GM12878 (cell line): Measurements from ENCODE around the gene MOGAT2. TPM values are rescaled to one million over a fixed set of nuclear protein-coding genes. Genes with fewer than 3 reads are reported as not detected.
"Not testable (repeated sequence)": the region's sequence is repeated elsewhere in the genome, so short reads cannot be mapped to it uniquely, and the experiment has no call there.

Source experiments
- ATAC-seq: fragments of 200-7000 bp; cut with Tn5 transposase; 3 replicates; pipeline ENCODE4 v1.9.1; 2020; ENCODE audit warnings: mild to moderate bottlenecking, moderate library complexity
- BruUV-seq: library from RNA; stranded (reverse); fragments of 400-500 nt; replicated peaks from 2 replicates; lab custom pipeline; 2021; lab: Mats Ljungman, UMichigan
- CTCF ChIA-PET: fragments of 300-600 bp; sonication (Branson Sonifier 250); formaldehyde crosslinking; extraction: SDS; loops from one replicate; lab custom pipeline; 2021; ENCODE audit warnings: inconsistent platforms; lab: Yijun Ruan, JAX
- POLR2A ChIA-PET: fragments of 350-600 bp; formaldehyde crosslinking; extraction: SDS; loops from one replicate; lab custom pipeline; 2021; ENCODE audit warnings: inconsistent platforms; lab: Charles Lee
- RAD21 ChIA-PET: fragments of 300-600 bp; sonication (Branson Sonifier 250); formaldehyde crosslinking; loops from one replicate; lab custom pipeline; 2023; ENCODE audit warnings: antibody characterized with exemption; ENCODE audit not compliant: unreplicated experiment; lab: Charles Lee
- SMC1A ChIA-PET: fragments of 300-600 bp; sonication (Branson Sonifier 250); formaldehyde crosslinking; loops from one replicate; lab custom pipeline; 2023; ENCODE audit not compliant: unreplicated experiment, uncharacterized antibody; lab: Charles Lee
- DNase-seq: peaks from one replicate; pipeline ENCODE4 v3.0.0-alpha.2; 2011; ENCODE audit warnings: low read depth, low spot score
- FAIRE-seq: peaks from 3 replicates; lab custom pipeline; 2011; peaks lifted over from hg19 to GRCh38; lab: Jason Lieb, UNC
- H2AFZ ChIP-seq: 2 replicates; pipeline ENCODE4 v1.6.0; 2011; ENCODE audit warnings: low read depth, low read length, control low read depth; ENCODE audit not compliant: control insufficient read depth
- H3K27ac ChIP-seq: 2 replicates; pipeline ENCODE4 v1.5.1; 2011; ENCODE audit warnings: control low read depth; ENCODE audit not compliant: control insufficient read depth, insufficient read depth
- H3K27me3 ChIP-seq, 2 experiments: replicated peaks in 1 of 2; 2 replicates each; pipeline versions ENCODE4 v1.6.0 to v1.6.1; 2011; ENCODE audit warnings: low read length in 1 of 2; ENCODE audit not compliant: control insufficient read depth in 2 of 2, insufficient read depth in 2 of 2
- H3K36me3 ChIP-seq, 2 experiments: 2 replicates each; pipeline ENCODE4 v1.5.1; 2011; ENCODE audit warnings: low read length in 1 of 2; ENCODE audit not compliant: control insufficient read depth in 2 of 2, insufficient read depth in 2 of 2
- H3K4me1 ChIP-seq: 2 replicates; pipeline ENCODE4 v1.6.1; 2011; ENCODE audit warnings: mild to moderate bottlenecking, low read length, moderate library complexity, mixed read lengths; ENCODE audit not compliant: control insufficient read depth, insufficient read depth
- H3K4me2 ChIP-seq: 2 replicates; pipeline ENCODE4 v1.6.0; 2011; ENCODE audit warnings: control low read depth; ENCODE audit not compliant: control insufficient read depth, insufficient read depth
- H3K4me3 ChIP-seq: fragments of 200-600 bp; sonication (generic); 2 replicates; pipeline ENCODE4 v1.5.1; 2016
- H3K79me2 ChIP-seq: 2 replicates; pipeline ENCODE4 v1.6.0; 2011; ENCODE audit warnings: low read length; ENCODE audit not compliant: control insufficient read depth, insufficient read depth
- H3K9ac ChIP-seq: 2 replicates; pipeline ENCODE4 v1.8.0; 2011; ENCODE audit warnings: low read length, control low read depth, mixed read lengths; ENCODE audit not compliant: control insufficient read depth, insufficient read depth
- H3K9me3 ChIP-seq: replicated peaks from 3 replicates; pipeline ENCODE4 v1.5.1; 2011; ENCODE audit warnings: mild to moderate bottlenecking, low read length; ENCODE audit not compliant: control insufficient read depth, insufficient read depth
- H4K20me1 ChIP-seq: 2 replicates; pipeline ENCODE4 v1.6.0; 2011; ENCODE audit not compliant: control insufficient read depth, insufficient read depth
- MTA3 ChIP-seq: IDR thresholded peaks from 2 replicates; pipeline ENCODE4 v1.6.1; 2012; ENCODE audit warnings: low read length, inconsistent platforms, borderline replicate concordance
- NR2C1 ChIP-seq: fragments of 450-650 bp; IDR thresholded peaks from 2 replicates; pipeline ENCODE4 v1.6.1; 2017; ENCODE audit warnings: antibody characterized with exemption, mild to moderate bottlenecking, moderate library complexity
- TCF12 ChIP-seq: IDR thresholded peaks from 2 replicates; pipeline ENCODE4 v1.6.1; 2011; ENCODE audit warnings: low read depth, mild to moderate bottlenecking, low read length
- ZNF207 ChIP-seq: fragments of 450-650 bp; IDR thresholded peaks from 2 replicates; pipeline ENCODE4 v1.6.1; 2014; ENCODE audit warnings: antibody characterized with exemption, mild to moderate bottlenecking, borderline replicate concordance
- ZNF384 ChIP-seq: IDR thresholded peaks from 2 replicates; pipeline ENCODE4 v1.6.1; 2012; ENCODE audit warnings: low read depth, mild to moderate bottlenecking, low read length, improper control_type of control experiment, borderline replicate concordance
- WGBS: methylation state at CpG from one replicate; pipeline ENCODE4 v1.1.6; 2016; ENCODE audit warnings: low lambda C conversion rate; ENCODE audit not compliant: insufficient replicate concordance, insufficient coverage; ENCODE audit errors: missing lambda C conversion rate; 5-methylcytosine and 5-hydroxymethylcytosine counted together
- in situ Hi-C: fragments of 300-500 bp; cut with MboI; formaldehyde crosslinking; loops from 9 replicates; pipeline ENCODE4 v1.14.3; 2018; ENCODE audit warnings: mixed read lengths
- intact Hi-C: fragments of 100-400 bp; cut with micrococcal nuclease; formaldehyde crosslinking; loops from one replicate; pipeline ENCODE4 v1.14.2; 2022; ENCODE audit not compliant: unreplicated experiment
- polyA plus RNA-seq, 11 experiments: library from polyadenylated mRNA; depleted of rRNA in 4 of 11; unstranded in 6 of 11; stranded (reverse) in 5 of 11; fragments of >200 nt; fragmentation: Nextera tagmentation in 4 of 11; fragmentation: Illumina TruSeq in 1 of 11; extraction: Ambion mirVana in 4 of 11; extraction: Trizol in 1 of 11; gene quantifications; 1 replicate in 1 of 11; 2 replicates in 10 of 11; pipeline versions ENCODE4 v1.2.1 to v1.2.3, GENCODE V29; 2011 to 2016; ENCODE audit warnings: inconsistent platforms in 2 of 11, missing spikeins in 2 of 11, low read depth in 1 of 11
- total RNA-seq, 4 experiments: library from RNA; depleted of rRNA in 3 of 4; stranded (reverse); fragments of >200 nt in 3 of 4; fragmentation: Illumina TruSeq in 1 of 4; extraction: Trizol in 1 of 4; gene quantifications; 2 replicates each; pipeline versions ENCODE4 v1.2.1 to v1.2.3, GENCODE V29; 2013 to 2021
- TF ChIP-seq, protein P1 (sequence below): fragments of 450-650 bp; formaldehyde crosslinking; IDR thresholded peaks from 2 replicates; pipeline ENCODE4 v1.4.0; 2020; ENCODE audit warnings: mild to moderate bottlenecking, moderate library complexity
- TF ChIP-seq, protein P2 (sequence below): fragments of 450-650 bp; IDR thresholded peaks from 2 replicates; pipeline ENCODE4 v1.6.1; 2016; ENCODE audit warnings: mild to moderate bottlenecking, moderate library complexity, borderline replicate concordance

Gene MOGAT2
- total and polyA plus RNA-seq, 10 of the 15 experiments (the other 5 are each of a cell fraction or from before 2014, with no cell fraction given): 0.15 to 0.45 (median 0.22) TPM; not detected in 1

GRCh38 chr11:75743159-75743558 is 25.5 kb downstream of the MOGAT2 start:
- H3K4me3 ChIP-seq, H3K4me2 ChIP-seq, CTCF ChIA-PET, H3K4me1 ChIP-seq, H3K9me3 ChIP-seq, SMC1A ChIA-PET, ATAC-seq, H3K27ac ChIP-seq, H3K9ac ChIP-seq, H3K36me3 ChIP-seq, POLR2A ChIA-PET, H3K79me2 ChIP-seq, BruUV-seq, RAD21 ChIA-PET, FAIRE-seq, H2AFZ ChIP-seq, H4K20me1 ChIP-seq, in situ Hi-C loops, DNase-seq, intact Hi-C loops, H3K27me3 ChIP-seq: not testable (repeated sequence)
- 54% methylated on average over 4 of the region's 4 CpGs for WGBS

GRCh38 chr11:75743711-75744563 is 26.3 kb downstream of the MOGAT2 start:
- CTCF ChIA-PET: no interaction called here
- no peaks in the 10 kb centered on the region for H3K9me3 ChIP-seq
- H3K4me1 ChIP-seq: no peaks in the 10 kb centered on the region
- H3K27me3 ChIP-seq: no peaks in the 10 kb centered on the region
- no peak for DNase-seq
- no peak overlapping the region for H3K9ac ChIP-seq
- TF ChIP-seq ZNF384 (no peak), TCF12 (no peak), ZNF207 (no peak), NR2C1 (no peak), MTA3 (no peak)
- TF ChIP-seq, protein P1, sequence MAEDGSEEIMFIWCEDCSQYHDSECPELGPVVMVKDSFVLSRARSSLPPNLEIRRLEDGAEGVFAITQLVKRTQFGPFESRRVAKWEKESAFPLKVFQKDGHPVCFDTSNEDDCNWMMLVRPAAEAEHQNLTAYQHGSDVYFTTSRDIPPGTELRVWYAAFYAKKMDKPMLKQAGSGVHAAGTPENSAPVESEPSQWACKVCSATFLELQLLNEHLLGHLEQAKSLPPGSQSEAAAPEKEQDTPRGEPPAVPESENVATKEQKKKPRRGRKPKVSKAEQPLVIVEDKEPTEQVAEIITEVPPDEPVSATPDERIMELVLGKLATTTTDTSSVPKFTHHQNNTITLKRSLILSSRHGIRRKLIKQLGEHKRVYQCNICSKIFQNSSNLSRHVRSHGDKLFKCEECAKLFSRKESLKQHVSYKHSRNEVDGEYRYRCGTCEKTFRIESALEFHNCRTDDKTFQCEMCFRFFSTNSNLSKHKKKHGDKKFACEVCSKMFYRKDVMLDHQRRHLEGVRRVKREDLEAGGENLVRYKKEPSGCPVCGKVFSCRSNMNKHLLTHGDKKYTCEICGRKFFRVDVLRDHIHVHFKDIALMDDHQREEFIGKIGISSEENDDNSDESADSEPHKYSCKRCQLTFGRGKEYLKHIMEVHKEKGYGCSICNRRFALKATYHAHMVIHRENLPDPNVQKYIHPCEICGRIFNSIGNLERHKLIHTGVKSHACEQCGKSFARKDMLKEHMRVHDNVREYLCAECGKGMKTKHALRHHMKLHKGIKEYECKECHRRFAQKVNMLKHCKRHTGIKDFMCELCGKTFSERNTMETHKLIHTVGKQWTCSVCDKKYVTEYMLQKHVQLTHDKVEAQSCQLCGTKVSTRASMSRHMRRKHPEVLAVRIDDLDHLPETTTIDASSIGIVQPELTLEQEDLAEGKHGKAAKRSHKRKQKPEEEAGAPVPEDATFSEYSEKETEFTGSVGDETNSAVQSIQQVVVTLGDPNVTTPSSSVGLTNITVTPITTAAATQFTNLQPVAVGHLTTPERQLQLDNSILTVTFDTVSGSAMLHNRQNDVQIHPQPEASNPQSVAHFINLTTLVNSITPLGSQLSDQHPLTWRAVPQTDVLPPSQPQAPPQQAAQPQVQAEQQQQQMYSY (CRISPR knock-in tag): no peak
- TF ChIP-seq, protein P2, sequence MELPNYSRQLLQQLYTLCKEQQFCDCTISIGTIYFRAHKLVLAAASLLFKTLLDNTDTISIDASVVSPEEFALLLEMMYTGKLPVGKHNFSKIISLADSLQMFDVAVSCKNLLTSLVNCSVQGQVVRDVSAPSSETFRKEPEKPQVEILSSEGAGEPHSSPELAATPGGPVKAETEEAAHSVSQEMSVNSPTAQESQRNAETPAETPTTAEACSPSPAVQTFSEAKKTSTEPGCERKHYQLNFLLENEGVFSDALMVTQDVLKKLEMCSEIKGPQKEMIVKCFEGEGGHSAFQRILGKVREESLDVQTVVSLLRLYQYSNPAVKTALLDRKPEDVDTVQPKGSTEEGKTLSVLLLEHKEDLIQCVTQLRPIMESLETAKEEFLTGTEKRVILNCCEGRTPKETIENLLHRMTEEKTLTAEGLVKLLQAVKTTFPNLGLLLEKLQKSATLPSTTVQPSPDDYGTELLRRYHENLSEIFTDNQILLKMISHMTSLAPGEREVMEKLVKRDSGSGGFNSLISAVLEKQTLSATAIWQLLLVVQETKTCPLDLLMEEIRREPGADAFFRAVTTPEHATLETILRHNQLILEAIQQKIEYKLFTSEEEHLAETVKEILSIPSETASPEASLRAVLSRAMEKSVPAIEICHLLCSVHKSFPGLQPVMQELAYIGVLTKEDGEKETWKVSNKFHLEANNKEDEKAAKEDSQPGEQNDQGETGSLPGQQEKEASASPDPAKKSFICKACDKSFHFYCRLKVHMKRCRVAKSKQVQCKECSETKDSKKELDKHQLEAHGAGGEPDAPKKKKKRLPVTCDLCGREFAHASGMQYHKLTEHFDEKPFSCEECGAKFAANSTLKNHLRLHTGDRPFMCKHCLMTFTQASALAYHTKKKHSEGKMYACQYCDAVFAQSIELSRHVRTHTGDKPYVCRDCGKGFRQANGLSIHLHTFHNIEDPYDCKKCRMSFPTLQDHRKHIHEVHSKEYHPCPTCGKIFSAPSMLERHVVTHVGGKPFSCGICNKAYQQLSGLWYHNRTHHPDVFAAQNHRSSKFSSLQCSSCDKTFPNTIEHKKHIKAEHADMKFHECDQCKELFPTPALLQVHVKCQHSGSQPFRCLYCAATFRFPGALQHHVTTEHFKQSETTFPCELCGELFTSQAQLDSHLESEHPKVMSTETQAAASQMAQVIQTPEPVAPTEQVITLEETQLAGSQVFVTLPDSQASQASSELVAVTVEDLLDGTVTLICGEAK: no peak
- in situ Hi-C loops (no loop called here), intact Hi-C loops (no loop called here)
- SMC1A ChIA-PET: no interaction called here
- H3K4me2 ChIP-seq: no peak overlapping the region
- RAD21 ChIA-PET: no interaction called here
- H2AFZ ChIP-seq: no peak overlapping the region
- H3K27ac ChIP-seq: no peak overlapping the region
- POLR2A ChIA-PET: interaction anchor here (0.5 kb wide), 1 partner anchor 20 kb away, joined by 3 read pairs; no protein-coding TSS in a partner anchor
- no TSS peak for BruUV-seq
- no peak for ATAC-seq
- H3K36me3 ChIP-seq: no peaks in the 10 kb centered on the region
- H3K4me3 ChIP-seq: no peak overlapping the region
- no peaks in the 10 kb centered on the region for H4K20me1 ChIP-seq
- no peak for FAIRE-seq
- 14% methylated on average over 9 of the region's 9 CpGs for WGBS
- H3K79me2 ChIP-seq: no peaks in the 10 kb centered on the region
